ENCODE measurements around the gene CLEC4E. TPM values are rescaled to one million over a fixed set of nuclear protein-coding genes. Genes with fewer than 3 reads are reported as not detected.

Gene CLEC4E
- total and polyA plus RNA-seq, 2 of the 4 experiments (the other 2 are of a cell fraction), result not detected

DNA sequence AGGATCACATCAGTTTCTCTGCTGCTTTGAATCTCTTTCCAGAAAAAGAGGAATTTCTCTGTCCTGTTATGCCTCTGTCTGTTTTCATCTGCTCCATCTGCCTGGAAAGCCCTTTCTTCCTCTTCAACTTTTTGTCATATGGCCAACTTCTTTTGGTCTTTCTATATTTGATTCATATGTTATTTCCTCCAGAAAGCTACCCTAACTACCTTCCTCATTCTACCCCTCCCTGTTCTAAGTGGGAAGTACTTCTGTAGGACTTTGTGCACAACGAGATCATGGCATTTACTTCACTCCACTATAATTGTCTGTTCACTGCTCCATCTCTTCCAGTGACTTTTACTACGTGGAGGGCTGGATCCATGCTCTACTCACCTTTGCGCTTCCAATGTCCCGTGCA, 21.5 kb downstream of the CLEC4E start:
- TF ChIP-seq USF2 (IDR thresholded peaks at IDR 0.05; ENCODE audit: low read depth, low read length), result no peak
- H4K8ac ChIP-seq (ENCODE audit: low read depth in 2 of 2, low read length in 2 of 2), result no peak overlapping the region
- no peaks in the 10 kb centered on the region for H3K36me3 ChIP-seq (ENCODE audit: control insufficient read depth, insufficient read depth, low read length)
- H3K4me3 ChIP-seq (ENCODE audit: insufficient read depth, low read depth, low read length), result no peak overlapping the region
- H3K9me1 ChIP-seq (ENCODE audit: insufficient read depth, low read length), result no peaks in the 10 kb centered on the region
- H2AK9ac ChIP-seq (replicated peaks; ENCODE audit: low read depth, low read length, poor library complexity), result no peak overlapping the region
- no peaks in the 10 kb centered on the region for H3K79me1 ChIP-seq (ENCODE audit: low read depth in 1 of 2, low read length in 2 of 2)
- H3K9ac ChIP-seq (ENCODE audit: low read depth, low read length), result no peak overlapping the region
- no peak overlapping the region for H4K91ac ChIP-seq (ENCODE audit: insufficient read depth, low read depth, low read length)
- no peaks in the 10 kb centered on the region for H3K4me1 ChIP-seq (ENCODE audit: control insufficient read depth, insufficient read depth, low read length)
- ATAC-seq (ENCODE audit: low read depth) (no peak), DNase-seq (no peak)
- no peak overlapping the region for H2BK120ac ChIP-seq (ENCODE audit: low read depth, low read length)
- no peak overlapping the region for H2AFZ ChIP-seq (replicated peaks; ENCODE audit: low read length, poor library complexity)
- no peak overlapping the region for H3K18ac ChIP-seq (ENCODE audit: low read depth, low read length)
- no peak overlapping the region for H3K4ac ChIP-seq (ENCODE audit: low read depth, low read length)
- POLR2A ChIA-PET (ENCODE audit: unreplicated experiment), result no interaction called here
- no peak overlapping the region for H3K56ac ChIP-seq (ENCODE audit: extremely low read depth, insufficient read depth, low read length)
- dilution Hi-C loops (cut with HindIII; ENCODE audit: low sequenced_read_pairs, unreplicated experiment) (no loop called here), intact Hi-C loops (cut with micrococcal nuclease) (no loop called here), in situ Hi-C loops (cut with MboI; ENCODE audit: low sequenced_read_pairs) (no loop called here)
- CTCF ChIA-PET, result no interaction called here
- no peaks in the 10 kb centered on the region for H3K9me3 ChIP-seq (ENCODE audit: control insufficient read depth, insufficient read depth, low read length)
- H2BK20ac ChIP-seq (ENCODE audit: low read depth, low read length), result no peak overlapping the region
- H3K14ac ChIP-seq (replicated peaks; ENCODE audit: low read depth, low read length), result no peak overlapping the region
- H4K5ac ChIP-seq (ENCODE audit: low read depth, low read length), result no peak overlapping the region
- 92% methylated on average over 2 of the region's 4 CpGs; no CpG with 5 or more reads in 1 of the 2 experiments for WGBS, 2 experiments (ENCODE audit: extremely low coverage in 2 of 2, insufficient read length in 1 of 2)
- H3K23ac ChIP-seq (ENCODE audit: low read depth, low read length), result no peak overlapping the region
- no TSS peak for BruUV-seq (replicated peaks)
- no peak overlapping the region for H2BK5ac ChIP-seq (ENCODE audit: low read depth, low read length, poor library complexity, severe bottlenecking)
- H4K20me1 ChIP-seq (ENCODE audit: insufficient read depth, low read length), result no peaks in the 10 kb centered on the region
- no peak overlapping the region for H2AK5ac ChIP-seq (ENCODE audit: low read depth, low read length)
- no peak overlapping the region for H2BK15ac ChIP-seq (ENCODE audit: low read depth, low read length)
- no peak overlapping the region for H3K27ac ChIP-seq (ENCODE audit: insufficient read depth, low read length)
- no peak overlapping the region for H3K4me2 ChIP-seq (ENCODE audit: low read depth, low read length)
- no peaks in the 10 kb centered on the region for H3K27me3 ChIP-seq (ENCODE audit: control insufficient read depth, insufficient read depth, low read length)

All from IMR-90 (cell line).